GM12801 (cell line): ENCODE data around the gene SAMD10.

ENCODE experiments used
- TF ChIP-seq, protein P1 (sequence below): IDR thresholded peaks from one replicate; pipeline ENCODE4 v1.5.1; 2011; ENCODE audit warnings: control low read depth; ENCODE audit not compliant: insufficient read length; ENCODE audit errors: extremely low read depth

Gene SAMD10

DNA sequence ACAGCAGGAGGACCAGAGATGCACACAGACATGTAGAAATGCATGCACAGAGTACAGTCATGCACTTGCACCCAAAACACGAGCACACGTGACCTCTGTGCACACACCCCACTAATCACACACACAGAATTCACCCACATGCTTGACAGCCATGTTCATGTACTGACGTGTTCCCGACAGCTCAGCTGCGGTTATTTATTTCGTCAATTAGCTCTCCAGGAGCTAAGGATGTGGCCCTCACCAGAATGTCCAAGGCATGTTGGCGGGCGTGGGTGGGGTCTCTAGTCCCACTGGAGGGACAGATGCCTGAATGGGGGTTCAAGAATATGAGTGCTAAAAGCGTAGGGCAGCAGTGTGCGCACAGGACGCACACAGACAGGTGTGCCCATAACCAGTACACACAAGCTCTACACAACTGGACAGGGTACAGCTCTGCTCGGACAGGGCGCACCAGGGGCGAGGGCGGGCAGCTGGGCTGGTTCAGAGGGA lies 919 bp upstream of the SAMD10 start:
- TF ChIP-seq, protein P1, sequence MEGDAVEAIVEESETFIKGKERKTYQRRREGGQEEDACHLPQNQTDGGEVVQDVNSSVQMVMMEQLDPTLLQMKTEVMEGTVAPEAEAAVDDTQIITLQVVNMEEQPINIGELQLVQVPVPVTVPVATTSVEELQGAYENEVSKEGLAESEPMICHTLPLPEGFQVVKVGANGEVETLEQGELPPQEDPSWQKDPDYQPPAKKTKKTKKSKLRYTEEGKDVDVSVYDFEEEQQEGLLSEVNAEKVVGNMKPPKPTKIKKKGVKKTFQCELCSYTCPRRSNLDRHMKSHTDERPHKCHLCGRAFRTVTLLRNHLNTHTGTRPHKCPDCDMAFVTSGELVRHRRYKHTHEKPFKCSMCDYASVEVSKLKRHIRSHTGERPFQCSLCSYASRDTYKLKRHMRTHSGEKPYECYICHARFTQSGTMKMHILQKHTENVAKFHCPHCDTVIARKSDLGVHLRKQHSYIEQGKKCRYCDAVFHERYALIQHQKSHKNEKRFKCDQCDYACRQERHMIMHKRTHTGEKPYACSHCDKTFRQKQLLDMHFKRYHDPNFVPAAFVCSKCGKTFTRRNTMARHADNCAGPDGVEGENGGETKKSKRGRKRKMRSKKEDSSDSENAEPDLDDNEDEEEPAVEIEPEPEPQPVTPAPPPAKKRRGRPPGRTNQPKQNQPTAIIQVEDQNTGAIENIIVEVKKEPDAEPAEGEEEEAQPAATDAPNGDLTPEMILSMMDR = no peak

GRCh38 chr20:63979229-63979556 lies 249 bp downstream of the SAMD10 start:
- TF ChIP-seq, protein P1 = no peak

- TF ChIP-seq, protein P1 = no peak
Measured at GRCh38 chr20:63978319-63979228, 868 bp downstream of the SAMD10 start.

DNA sequence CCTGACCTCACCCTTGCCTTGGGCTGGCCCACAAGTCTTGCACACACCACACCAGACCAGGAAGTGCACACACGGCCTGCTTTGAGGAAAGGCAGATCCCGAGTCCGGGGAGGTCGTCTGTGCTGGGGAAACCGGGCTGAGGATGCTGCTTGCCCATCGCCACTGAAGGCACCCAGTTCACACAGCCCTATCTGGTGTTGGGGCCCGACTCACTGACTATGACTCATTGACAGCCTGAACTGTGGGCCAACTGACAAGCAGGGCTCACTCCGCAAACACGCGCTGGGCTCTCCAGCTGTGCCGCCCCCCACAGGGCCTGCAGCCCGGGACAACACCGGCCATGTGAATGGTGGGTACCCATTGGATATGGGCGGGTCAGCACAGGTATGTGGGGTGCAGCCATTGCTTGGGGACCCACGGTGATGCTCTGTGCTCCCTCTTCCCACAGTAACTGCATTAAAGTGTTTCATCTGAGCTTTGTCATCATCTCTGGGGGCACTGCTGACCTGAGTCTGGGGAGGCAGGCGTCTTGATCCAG lies 1.6 kb downstream of the SAMD10 start:
- TF ChIP-seq, protein P1 = no peak

DNA sequence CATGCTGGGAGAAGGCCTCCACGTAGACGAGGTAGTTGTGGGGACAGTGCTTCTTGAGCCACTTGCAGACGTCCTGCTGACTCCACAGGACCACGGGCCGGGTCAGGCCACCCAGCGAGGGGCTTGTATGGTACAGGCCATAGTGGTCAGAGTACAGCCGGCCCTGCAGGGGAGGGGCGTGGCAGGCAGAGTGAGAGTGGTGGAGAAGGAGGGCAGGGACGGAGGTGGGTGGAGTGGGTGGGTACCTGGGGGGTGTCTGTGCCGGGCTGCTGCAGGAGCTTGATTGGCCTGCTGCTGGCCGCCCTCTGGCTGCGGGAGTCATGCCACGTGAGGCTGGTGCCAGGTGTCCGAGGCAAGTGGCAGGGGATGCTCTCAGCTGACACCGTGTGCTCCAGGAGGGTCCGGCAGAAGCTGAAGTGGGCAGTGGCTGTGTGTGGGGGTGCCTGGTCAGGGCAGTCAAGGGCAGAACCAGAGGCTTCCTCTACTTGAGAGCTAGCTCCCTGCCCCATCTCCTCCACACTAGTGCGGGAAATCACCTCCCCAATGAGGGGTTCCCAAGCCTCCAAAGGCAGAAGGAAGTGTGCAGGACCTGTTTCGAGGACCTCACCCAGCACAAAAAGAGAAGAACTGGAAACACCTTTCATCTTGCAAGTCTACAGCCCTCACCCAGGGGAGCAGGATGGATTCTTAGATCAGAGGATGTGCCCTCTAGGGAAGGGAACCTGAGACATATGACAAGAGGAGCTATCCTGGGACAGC lies 2.3 kb downstream of the SAMD10 start:
- TF ChIP-seq, protein P1 = no peak

DNA sequence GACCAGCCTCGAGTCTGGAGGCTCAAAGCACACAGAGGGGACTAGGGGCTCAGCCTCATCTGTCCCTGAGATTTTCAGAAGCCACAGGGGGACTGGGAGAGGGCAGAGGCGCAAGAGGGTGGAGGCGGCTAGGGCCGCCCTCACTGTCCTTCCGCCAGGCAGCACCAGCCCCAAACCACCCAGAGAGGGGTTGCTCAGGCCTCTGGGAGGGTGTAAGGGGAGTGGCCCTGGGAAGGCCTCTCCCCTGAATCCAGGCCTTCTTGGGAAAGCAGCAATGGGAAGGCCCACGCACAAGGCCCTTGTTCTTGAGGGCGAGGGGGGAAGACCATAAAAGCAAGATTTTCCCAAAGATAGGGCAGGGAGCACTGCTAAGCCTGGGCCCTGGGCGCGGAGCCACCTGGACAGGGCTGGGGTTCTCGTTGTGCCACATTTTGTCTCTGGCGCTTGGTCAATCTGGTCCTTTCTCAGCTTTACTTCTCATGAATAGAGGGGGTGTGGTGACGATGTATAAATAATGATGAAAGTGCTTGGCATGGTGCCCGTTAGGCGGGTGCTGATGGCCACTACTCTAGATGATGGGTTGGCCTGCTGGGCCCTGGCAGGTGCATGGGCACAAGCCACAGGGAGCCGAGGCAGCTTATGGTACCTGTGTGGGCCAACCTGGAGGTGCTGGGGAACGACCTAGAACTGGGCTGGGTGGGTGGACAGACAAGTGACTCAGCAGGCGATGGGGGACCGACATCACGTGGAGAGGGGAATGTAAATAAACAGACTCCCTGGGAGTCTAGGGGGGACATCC lies 4.8 kb downstream of the SAMD10 start:
- TF ChIP-seq, protein P1 = no peak
